K562 (cell line): ENCODE measurements around the gene TLX3. TPM values are rescaled to one million over a fixed set of nuclear protein-coding genes. Genes with fewer than 3 reads are reported as not detected.

Experiments
- ATAC-seq: fragments of 200-7000 bp; cut with Tn5 transposase; 3 replicates; pipeline ENCODE4 v1.9.1; 2020; ENCODE audit warnings: moderate library complexity
- BruUV-seq: library from RNA; stranded (reverse); fragments of 400-500 nt; replicated peaks from 2 replicates; lab custom pipeline; 2021; lab: Mats Ljungman, UMichigan
- CTCF ChIA-PET: fragments of 300-600 bp; formaldehyde crosslinking; extraction: SDS; loops from one replicate; lab custom pipeline; 2021; ENCODE audit warnings: low intra/inter-chr PET ratio; lab: Yijun Ruan, JAX
- POLR2A ChIA-PET: fragments of 300-600, 350-650 bp; sonication (Branson Sonifier 250); formaldehyde crosslinking; extraction: SDS; loops from one replicate; lab custom pipeline; 2021; ENCODE audit warnings: antibody characterized with exemption, inconsistent platforms; lab: Yijun Ruan, JAX
- DNase-seq, 4 experiments: peaks; one replicate each; pipeline versions ENCODE4 v3.0.0 to v3.0.0-alpha.2; 2011 to 2018; ENCODE audit warnings: low spot score in 3 of 4, mixed read lengths in 3 of 4; ENCODE audit errors: extremely low read depth in 1 of 4
- FAIRE-seq: peaks from 2 replicates; lab custom pipeline; 2011; peaks lifted over from hg19 to GRCh38; lab: Jason Lieb, UNC
- H2AFZ ChIP-seq: 2 replicates; pipeline ENCODE4 v1.6.0; 2011; ENCODE audit warnings: low read depth, low read length, control low read depth, inconsistent platforms
- H3K27ac ChIP-seq: fragments of 200-600 bp; 3 replicates; pipeline ENCODE4 v1.8.0; 2011; ENCODE audit warnings: low read depth, mild to moderate bottlenecking, control low read depth, inconsistent platforms, low read length, moderate library complexity, mixed read lengths; ENCODE audit errors: extremely low read depth
- H3K27me3 ChIP-seq, 2 experiments: fragments of 300-600 bp in 1 of 2; 2 replicates in 1 of 2; 3 replicates in 1 of 2; pipeline versions ENCODE4 v1.6.0 to v1.8.0; 2011; ENCODE audit warnings: inconsistent platforms in 2 of 2, low read length in 2 of 2, mild to moderate bottlenecking in 1 of 2, mixed read lengths in 1 of 2, moderate library complexity in 1 of 2; ENCODE audit not compliant: control insufficient read depth in 2 of 2, insufficient read depth in 2 of 2
- H3K36me3 ChIP-seq: fragments of 300-600 bp; 3 replicates; pipeline ENCODE4 v1.8.0; 2011; ENCODE audit warnings: mild to moderate bottlenecking, low read length, inconsistent platforms; ENCODE audit not compliant: control insufficient read depth, insufficient read depth
- H3K4me1 ChIP-seq, 2 experiments: fragments of 200-600 bp in 1 of 2; replicated peaks in 1 of 2; 2 replicates in 1 of 2; 3 replicates in 1 of 2; pipeline versions ENCODE4 v1.5.1 to v1.8.0; 2011; ENCODE audit warnings: inconsistent platforms in 2 of 2, low read length in 2 of 2, mild to moderate bottlenecking in 1 of 2, mixed read lengths in 1 of 2, moderate library complexity in 1 of 2; ENCODE audit not compliant: control insufficient read depth in 2 of 2, insufficient read depth in 2 of 2
- H3K4me2 ChIP-seq: 2 replicates; pipeline ENCODE4 v1.6.1; 2011; ENCODE audit warnings: low read length, control low read depth, inconsistent platforms, mixed read lengths; ENCODE audit not compliant: insufficient read depth
- H3K4me3 ChIP-seq: fragments of 200-600 bp; sonication (generic), shearing (Covaris generic); 2 replicates; pipeline ENCODE4 v1.5.1; 2016; ENCODE audit warnings: control low read depth, inconsistent platforms
- H3K79me2 ChIP-seq: fragments of 200-600 bp; 3 replicates; pipeline ENCODE4 v1.8.0; 2011; ENCODE audit warnings: low read length, inconsistent platforms; ENCODE audit not compliant: control insufficient read depth, insufficient read depth
- H3K9ac ChIP-seq, 2 experiments: 2 replicates each; pipeline versions ENCODE4 v1.6.0 to v1.6.1; 2011; ENCODE audit warnings: low read depth in 2 of 2, low read length in 2 of 2, control low read depth in 1 of 2, inconsistent platforms in 1 of 2, mild to moderate bottlenecking in 1 of 2, mixed read lengths in 1 of 2; ENCODE audit not compliant: insufficient read depth in 1 of 2
- H3K9me1 ChIP-seq: one replicate; pipeline ENCODE4 v1.6.0; 2011; ENCODE audit warnings: inconsistent platforms, mild to moderate bottlenecking, low read length, moderate library complexity; ENCODE audit not compliant: control insufficient read depth, insufficient read depth
- H3K9me3 ChIP-seq: replicated peaks from 2 replicates; pipeline ENCODE4 v1.5.1; 2011; ENCODE audit warnings: low read depth, low read length, inconsistent platforms; ENCODE audit not compliant: control insufficient read depth, insufficient read depth
- H4K20me1 ChIP-seq: replicated peaks from 2 replicates; pipeline ENCODE4 v1.6.1; 2011; ENCODE audit warnings: low read length, inconsistent platforms, mixed read lengths; ENCODE audit not compliant: control insufficient read depth, insufficient read depth
- C11orf30 ChIP-seq: fragments of 450-650 bp; IDR thresholded peaks from 2 replicates; pipeline ENCODE4 v1.6.1; 2016; ENCODE audit warnings: low read depth, mild to moderate bottlenecking
- KLF16 ChIP-seq: IDR thresholded peaks from 2 replicates; pipeline ENCODE4 v1.6.1; 2016; ENCODE audit warnings: antibody characterized with exemption
- PTRF ChIP-seq: fragments of 450-650 bp; IDR thresholded peaks from 2 replicates; pipeline ENCODE4 v1.6.1; 2016; ENCODE audit warnings: mild to moderate bottlenecking, missing genetic modification characterization, missing compliant biosample characterization
- PYGO2 ChIP-seq: fragments of 450-650 bp; IDR thresholded peaks from 2 replicates; pipeline ENCODE4 v1.6.1; 2016; ENCODE audit warnings: mild to moderate bottlenecking, missing genetic modification characterization, moderate library complexity, missing compliant biosample characterization
- RBFOX2 ChIP-seq: fragments of 200-400 bp; formaldehyde crosslinking; IDR thresholded peaks from 2 replicates; pipeline ENCODE4 v1.6.1; 2017; ENCODE audit warnings: low read depth, mild to moderate bottlenecking, low read length, moderate library complexity
- RBM15 ChIP-seq: fragments of 200-400 bp; formaldehyde crosslinking; IDR thresholded peaks from 2 replicates; pipeline ENCODE4 v1.6.1; 2018; ENCODE audit warnings: mild to moderate bottlenecking, low read length, moderate library complexity; ENCODE audit not compliant: insufficient read depth
- RUNX1 ChIP-seq: sonication (generic); IDR thresholded peaks from 2 replicates; pipeline ENCODE4 v1.6.1; 2016; ENCODE audit warnings: antibody characterized with exemption, low read depth
- SAP30 ChIP-seq: fragments of 200-600 bp; sonication (generic); IDR thresholded peaks from 2 replicates; pipeline ENCODE4 v1.6.1; 2012; ENCODE audit warnings: borderline replicate concordance, low read depth, mild to moderate bottlenecking, moderate library complexity, low read length, control low read depth, inconsistent platforms; ENCODE audit not compliant: insufficient read depth, poor library complexity, severe bottlenecking
- TAL1 ChIP-seq: fragments of 450-650 bp; IDR thresholded peaks from 2 replicates; pipeline ENCODE4 v1.6.1; 2016; ENCODE audit warnings: mild to moderate bottlenecking
- ZKSCAN1 ChIP-seq: fragments of 150-350 bp; IDR thresholded peaks from 2 replicates; pipeline ENCODE4 v1.6.1; 2016; ENCODE audit warnings: low read depth, low read length
- ZNF347 ChIP-seq: fragments of 450-650 bp; formaldehyde crosslinking; IDR thresholded peaks from 2 replicates; pipeline ENCODE4 v1.4.0; 2020; ENCODE audit warnings: low read depth, mild to moderate bottlenecking, moderate library complexity
- ZNF551 ChIP-seq: fragments of 250-450 bp; sonication (Bioruptor Pico); IDR thresholded peaks from 2 replicates; pipeline ENCODE4 v1.5.0; 2021; ENCODE audit warnings: mild to moderate bottlenecking, moderate library complexity
- ZNF717 ChIP-seq: fragments of 250-450 bp; sonication (Bioruptor Pico); IDR thresholded peaks from 2 replicates; pipeline ENCODE4 v1.5.0; 2021
- WGBS: fragments of 100-300 bp; shearing (Covaris generic); methylation state at CpG from one replicate; pipeline ENCODE4 v1.1.6; 2016; ENCODE audit warnings: low coverage, mixed read lengths; ENCODE audit not compliant: insufficient coverage; ENCODE audit errors: missing lambda C conversion rate; 5-methylcytosine and 5-hydroxymethylcytosine counted together
- in situ Hi-C: fragments of 300-500 bp; cut with MboI; formaldehyde crosslinking; loops from 4 replicates; pipeline ENCODE4 v1.15.0; 2018; ENCODE audit warnings: inconsistent platforms, mixed read lengths
- intact Hi-C: fragments of 100-400 bp; cut with micrococcal nuclease; formaldehyde crosslinking; loops from 2 replicates; pipeline ENCODE4 v1.14.2; 2022
- polyA plus RNA-seq, 8 experiments: library from polyadenylated mRNA; depleted of rRNA in 4 of 8; stranded (reverse) in 5 of 8; unstranded in 3 of 8; fragments of >200 nt; fragmentation: Nextera tagmentation in 2 of 8; fragmentation: Illumina TruSeq in 1 of 8; extraction: Ambion mirVana in 2 of 8; extraction: Trizol in 1 of 8; gene quantifications; 2 replicates each; pipeline versions ENCODE4 v1.2.1 to v1.2.3, GENCODE V29; 2011 to 2014; ENCODE audit warnings: inconsistent platforms in 1 of 8, missing spikeins in 1 of 8
- total RNA-seq, 7 experiments: library from RNA; depleted of rRNA in 6 of 7; stranded (reverse); fragments of >200 nt in 6 of 7; fragmentation: Illumina TruSeq in 2 of 7; extraction: Trizol in 2 of 7; gene quantifications; 2 replicates each; pipeline versions ENCODE4 v1.2.1 to v1.2.3, GENCODE V29; 2011 to 2021; ENCODE audit warnings: low replicate concordance in 1 of 7
- TF ChIP-seq, protein P1 (sequence below): fragments of 250-450 bp; sonication (Bioruptor Pico); IDR thresholded peaks from 2 replicates; pipeline ENCODE4 v1.8.0; 2021; ENCODE audit warnings: borderline replicate concordance, mild to moderate bottlenecking, moderate library complexity; ENCODE audit not compliant: poor library complexity, severe bottlenecking
- TF ChIP-seq, protein P2 (sequence below): fragments of 450-650 bp; IDR thresholded peaks from 2 replicates; pipeline ENCODE4 v1.6.1; 2014; ENCODE audit warnings: low read depth, mild to moderate bottlenecking, moderate library complexity, borderline replicate concordance
- TF ChIP-seq, protein P3 (sequence below): fragments of 450-650 bp; formaldehyde crosslinking; IDR thresholded peaks from 2 replicates; pipeline ENCODE4 v1.4.0; 2022; ENCODE audit warnings: mild to moderate bottlenecking, moderate library complexity
- TF ChIP-seq, protein P4 (sequence below): IDR thresholded peaks from 2 replicates; pipeline ENCODE4 v1.6.1; 2011; ENCODE audit warnings: borderline replicate concordance, low read depth, mild to moderate bottlenecking, moderate library complexity, low read length; ENCODE audit not compliant: insufficient read depth, poor library complexity, severe bottlenecking

Gene TLX3
- total and polyA plus RNA-seq, 9 of the 15 experiments (the other 6 are each of a cell fraction or from before 2014, with no cell fraction given) = not detected

DNA sequence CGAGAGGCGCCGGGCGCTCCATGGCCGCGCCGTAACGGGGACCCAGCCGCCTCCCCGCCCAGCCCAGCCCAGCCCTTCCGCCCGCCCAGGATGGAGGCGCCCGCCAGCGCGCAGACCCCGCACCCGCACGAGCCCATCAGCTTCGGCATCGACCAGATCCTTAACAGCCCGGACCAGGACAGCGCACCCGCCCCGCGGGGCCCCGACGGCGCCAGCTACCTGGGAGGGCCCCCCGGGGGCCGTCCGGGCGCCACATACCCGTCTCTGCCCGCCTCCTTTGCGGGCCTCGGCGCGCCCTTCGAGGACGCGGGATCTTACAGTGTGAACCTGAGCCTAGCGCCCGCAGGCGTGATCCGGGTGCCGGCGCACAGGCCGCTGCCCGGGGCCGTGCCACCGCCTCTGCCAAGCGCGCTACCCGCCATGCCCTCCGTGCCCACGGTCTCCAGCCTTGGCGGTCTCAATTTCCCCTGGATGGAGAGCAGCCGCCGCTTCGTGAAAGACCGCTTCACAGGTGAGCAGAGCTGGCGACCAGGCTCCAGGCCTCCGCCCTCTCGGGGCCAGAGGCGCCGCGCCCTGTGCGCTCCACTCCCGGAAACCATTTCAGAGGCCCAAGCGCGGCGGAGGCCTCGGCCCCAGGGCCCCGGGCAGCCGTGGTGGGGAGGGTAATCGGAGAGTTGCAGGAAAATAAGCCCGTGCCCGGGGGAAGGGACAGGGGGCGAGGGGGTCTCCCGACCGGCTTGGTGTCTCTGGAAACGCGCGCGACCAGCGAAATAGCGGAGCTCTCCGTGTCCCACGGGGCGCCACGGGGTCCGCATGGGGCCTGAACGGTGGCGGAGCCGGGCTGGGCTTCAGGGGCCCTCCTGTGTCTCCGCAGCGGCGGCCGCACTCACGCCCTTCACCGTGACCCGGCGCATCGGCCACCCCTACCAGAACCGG, 496 bp downstream of the TLX3 start:
- ChIA-PET POLR2A (no interaction called here), CTCF (no interaction called here)
- H2AFZ ChIP-seq = no peak overlapping the region
- intact Hi-C loops = no loop called here
- in situ Hi-C loops = no loop called here
- no peaks in the 10 kb centered on the region for H3K79me2 ChIP-seq
- no peak overlapping the region for H3K4me2 ChIP-seq
- peaks cover 0 to 5% of the 10 kb centered on the region in 2 experiments; a peak in 1 of 5 replicates for H3K4me1 ChIP-seq
- no peaks in the 10 kb centered on the region for H4K20me1 ChIP-seq
- peaks cover 0 to 30% of the 10 kb centered on the region in 2 experiments; a peak in 2 of 5 replicates for H3K27me3 ChIP-seq
- 73% methylated on average over 39 of the region's 106 CpGs for WGBS
- no peaks in the 10 kb centered on the region for H3K9me3 ChIP-seq
- no peaks in the 10 kb centered on the region for H3K36me3 ChIP-seq
- DNase-seq (no peak), ATAC-seq (no peak), FAIRE-seq (no peak)
- no peaks in the 10 kb centered on the region for H3K9me1 ChIP-seq
- BruUV-seq = no TSS peak
- no peak overlapping the region for H3K4me3 ChIP-seq
- no peak overlapping the region for H3K9ac ChIP-seq
- no peak overlapping the region for H3K27ac ChIP-seq
- TF ChIP-seq TAL1 (no peak), KLF16 (no peak), ZNF717 (no peak), RBFOX2 (no peak), ZKSCAN1 (no peak), ZNF347 (CRISPR knock-in tag) (no peak), RBM15 (no peak), PYGO2 (tag) (no peak), ZNF551 (no peak), SAP30 (no peak), PTRF (tag) (no peak), C11orf30 (no peak), RUNX1 (no peak)
- TF ChIP-seq, protein P1, sequence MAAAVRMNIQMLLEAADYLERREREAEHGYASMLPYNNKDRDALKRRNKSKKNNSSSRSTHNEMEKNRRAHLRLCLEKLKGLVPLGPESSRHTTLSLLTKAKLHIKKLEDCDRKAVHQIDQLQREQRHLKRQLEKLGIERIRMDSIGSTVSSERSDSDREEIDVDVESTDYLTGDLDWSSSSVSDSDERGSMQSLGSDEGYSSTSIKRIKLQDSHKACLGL = no peak
- TF ChIP-seq, protein P2, sequence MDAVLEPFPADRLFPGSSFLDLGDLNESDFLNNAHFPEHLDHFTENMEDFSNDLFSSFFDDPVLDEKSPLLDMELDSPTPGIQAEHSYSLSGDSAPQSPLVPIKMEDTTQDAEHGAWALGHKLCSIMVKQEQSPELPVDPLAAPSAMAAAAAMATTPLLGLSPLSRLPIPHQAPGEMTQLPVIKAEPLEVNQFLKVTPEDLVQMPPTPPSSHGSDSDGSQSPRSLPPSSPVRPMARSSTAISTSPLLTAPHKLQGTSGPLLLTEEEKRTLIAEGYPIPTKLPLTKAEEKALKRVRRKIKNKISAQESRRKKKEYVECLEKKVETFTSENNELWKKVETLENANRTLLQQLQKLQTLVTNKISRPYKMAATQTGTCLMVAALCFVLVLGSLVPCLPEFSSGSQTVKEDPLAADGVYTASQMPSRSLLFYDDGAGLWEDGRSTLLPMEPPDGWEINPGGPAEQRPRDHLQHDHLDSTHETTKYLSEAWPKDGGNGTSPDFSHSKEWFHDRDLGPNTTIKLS = no peak
- TF ChIP-seq, protein P3, sequence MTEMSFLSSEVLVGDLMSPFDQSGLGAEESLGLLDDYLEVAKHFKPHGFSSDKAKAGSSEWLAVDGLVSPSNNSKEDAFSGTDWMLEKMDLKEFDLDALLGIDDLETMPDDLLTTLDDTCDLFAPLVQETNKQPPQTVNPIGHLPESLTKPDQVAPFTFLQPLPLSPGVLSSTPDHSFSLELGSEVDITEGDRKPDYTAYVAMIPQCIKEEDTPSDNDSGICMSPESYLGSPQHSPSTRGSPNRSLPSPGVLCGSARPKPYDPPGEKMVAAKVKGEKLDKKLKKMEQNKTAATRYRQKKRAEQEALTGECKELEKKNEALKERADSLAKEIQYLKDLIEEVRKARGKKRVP = no peak
- TF ChIP-seq, protein P4, sequence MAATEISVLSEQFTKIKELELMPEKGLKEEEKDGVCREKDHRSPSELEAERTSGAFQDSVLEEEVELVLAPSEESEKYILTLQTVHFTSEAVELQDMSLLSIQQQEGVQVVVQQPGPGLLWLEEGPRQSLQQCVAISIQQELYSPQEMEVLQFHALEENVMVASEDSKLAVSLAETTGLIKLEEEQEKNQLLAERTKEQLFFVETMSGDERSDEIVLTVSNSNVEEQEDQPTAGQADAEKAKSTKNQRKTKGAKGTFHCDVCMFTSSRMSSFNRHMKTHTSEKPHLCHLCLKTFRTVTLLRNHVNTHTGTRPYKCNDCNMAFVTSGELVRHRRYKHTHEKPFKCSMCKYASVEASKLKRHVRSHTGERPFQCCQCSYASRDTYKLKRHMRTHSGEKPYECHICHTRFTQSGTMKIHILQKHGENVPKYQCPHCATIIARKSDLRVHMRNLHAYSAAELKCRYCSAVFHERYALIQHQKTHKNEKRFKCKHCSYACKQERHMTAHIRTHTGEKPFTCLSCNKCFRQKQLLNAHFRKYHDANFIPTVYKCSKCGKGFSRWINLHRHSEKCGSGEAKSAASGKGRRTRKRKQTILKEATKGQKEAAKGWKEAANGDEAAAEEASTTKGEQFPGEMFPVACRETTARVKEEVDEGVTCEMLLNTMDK = no peak
